HCT116 (cell line): ENCODE results near the gene WDR4. TPM values are rescaled to one million over a fixed set of nuclear protein-coding genes. Genes with fewer than 3 reads are reported as not detected.

Experiments
- ATAC-seq: fragments of 200-7000 bp; cut with Tn5 transposase; 2 replicates; pipeline ENCODE4 v1.9.1; 2020; ENCODE audit warnings: mild to moderate bottlenecking, moderate library complexity
- BruUV-seq: library from RNA; stranded (reverse); fragments of 400-500 nt; replicated peaks from 2 replicates; lab custom pipeline; 2021; lab: Mats Ljungman, UMichigan
- CTCF ChIA-PET: fragments of 300-600 bp; sonication (Branson Sonifier 250); formaldehyde crosslinking; loops from one replicate; lab custom pipeline; 2021; ENCODE audit warnings: antibody characterized with exemption; lab: Charles Lee
- POLR2A ChIA-PET: fragments of 300-600, 350-600 bp; sonication (Branson Sonifier 250); formaldehyde crosslinking; loops from one replicate; lab custom pipeline; 2021; ENCODE audit warnings: antibody characterized with exemption; lab: Charles Lee
- RAD21 ChIA-PET, 2 experiments: fragments of 300-600 bp; sonication (Branson Sonifier 250); formaldehyde crosslinking; loops; one replicate each; lab custom pipeline; 2023; ENCODE audit warnings: low total read pairs in 2 of 2; ENCODE audit not compliant: uncharacterized antibody in 2 of 2, unreplicated experiment in 2 of 2, low non-redundant PET in 1 of 2; lab: Charles Lee
- DNase-seq: peaks from one replicate; pipeline ENCODE4 v3.0.0-alpha.2; 2010; ENCODE audit warnings: low read depth, low spot score
- H2AFZ ChIP-seq: fragments of 200-600 bp; shearing (Covaris generic), sonication (generic); 2 replicates; pipeline ENCODE4 v1.6.1; 2017; ENCODE audit warnings: low read depth, mixed run types, mixed read lengths, antibody characterized with exemption, low read length; ENCODE audit not compliant: poor library complexity, severe bottlenecking
- H3K27ac ChIP-seq: 2 replicates; pipeline ENCODE4 v1.5.1; 2012; ENCODE audit warnings: low read depth, low read length
- H3K27me3 ChIP-seq: fragments of 200-600 bp; sonication (generic); 2 replicates; pipeline ENCODE4 v1.6.1; 2016; ENCODE audit warnings: mixed run types, low read length, mixed read lengths; ENCODE audit not compliant: insufficient read depth
- H3K36me3 ChIP-seq, 2 experiments: fragments of 200-500 bp in 1 of 2; fragments of 200-600 bp in 1 of 2; sonication (Bioruptor generic) in 1 of 2; sonication (generic) in 1 of 2; 2 replicates each; pipeline versions ENCODE4 v1.5.1 to v1.6.1; 2014 to 2016; ENCODE audit warnings: low read length in 2 of 2, inconsistent platforms in 1 of 2, mixed read lengths in 1 of 2, mixed run types in 1 of 2; ENCODE audit not compliant: insufficient read depth in 2 of 2, control insufficient read depth in 1 of 2
- H3K4me1 ChIP-seq, 2 experiments: fragments of 200-600 bp in 1 of 2; sonication (generic) in 1 of 2; 2 replicates each; pipeline versions ENCODE4 v1.5.1 to v1.6.1; 2012 to 2017; ENCODE audit warnings: low read length in 2 of 2, inconsistent platforms in 1 of 2, mild to moderate bottlenecking in 1 of 2, mixed read lengths in 1 of 2, mixed run types in 1 of 2, moderate library complexity in 1 of 2; ENCODE audit not compliant: insufficient read depth in 2 of 2, control insufficient read depth in 1 of 2
- H3K4me2 ChIP-seq: fragments of 200-600 bp; sonication (generic); 2 replicates; pipeline ENCODE4 v1.6.1; 2017; ENCODE audit warnings: mixed run types, low read length, mixed read lengths
- H3K4me3 ChIP-seq, 2 experiments: fragments of 200-600 bp in 1 of 2; sonication (generic) in 1 of 2; replicated peaks in 1 of 2; 2 replicates each; pipeline ENCODE4 v1.5.1; 2011 to 2016; ENCODE audit warnings: low read length in 2 of 2, control low read depth in 1 of 2, low read depth in 1 of 2, mild to moderate bottlenecking in 1 of 2, mixed read lengths in 1 of 2, mixed run types in 1 of 2
- H3K79me2 ChIP-seq: fragments of 200-600 bp; sonication (generic); 2 replicates; pipeline ENCODE4 v1.6.1; 2017; ENCODE audit warnings: mild to moderate bottlenecking, mixed run types, low read length, moderate library complexity, mixed read lengths; ENCODE audit not compliant: insufficient read depth
- H3K9ac ChIP-seq: fragments of 200-600 bp; sonication (generic); 2 replicates; pipeline ENCODE4 v1.6.1; 2016; ENCODE audit warnings: low read length, mixed read lengths
- H3K9me2 ChIP-seq: fragments of 200-600 bp; sonication (generic), shearing (Covaris generic); 2 replicates; pipeline ENCODE4 v1.6.1; 2017; ENCODE audit warnings: mixed run types, mild to moderate bottlenecking, moderate library complexity; ENCODE audit not compliant: insufficient read depth
- H3K9me3 ChIP-seq, 2 experiments: fragments of 200-500 bp in 1 of 2; fragments of 200-600 bp in 1 of 2; sonication (Bioruptor generic) in 1 of 2; sonication (generic) in 1 of 2; 2 replicates each; pipeline ENCODE4 v1.6.1; 2014 to 2017; ENCODE audit warnings: low read length in 2 of 2, mixed read lengths in 2 of 2, inconsistent platforms in 1 of 2, low read depth in 1 of 2, mild to moderate bottlenecking in 1 of 2, mixed run types in 1 of 2, moderate library complexity in 1 of 2; ENCODE audit not compliant: control insufficient read depth in 1 of 2, insufficient read depth in 1 of 2
- H4K20me1 ChIP-seq: fragments of 200-600 bp; sonication (generic), shearing (Covaris generic); 2 replicates; pipeline ENCODE4 v1.6.1; 2017; ENCODE audit warnings: mixed run types, mild to moderate bottlenecking, moderate library complexity; ENCODE audit not compliant: insufficient read depth
- CBX3 ChIP-seq: IDR thresholded peaks from 2 replicates; pipeline ENCODE4 v1.6.1; 2012; ENCODE audit warnings: low read depth
- CEBPB ChIP-seq: IDR thresholded peaks from 2 replicates; pipeline ENCODE4 v1.6.1; 2012; ENCODE audit warnings: low read depth
- EZH2 ChIP-seq: fragments of 200-600 bp; sonication (generic); IDR thresholded peaks from 2 replicates; pipeline ENCODE4 v1.6.1; 2017; ENCODE audit warnings: antibody characterized with exemption, mixed run types
- EZH2phosphoT487 ChIP-seq: fragments of 200-600 bp; IDR thresholded peaks from 2 replicates; pipeline ENCODE4 v1.6.1; 2018; ENCODE audit warnings: antibody characterized with exemption, borderline replicate concordance
- FOSL1 ChIP-seq: IDR thresholded peaks from 2 replicates; pipeline ENCODE4 v1.6.1; 2012; ENCODE audit warnings: low read depth
- JUND ChIP-seq: IDR thresholded peaks from 2 replicates; pipeline ENCODE4 v1.6.1; 2012
- POLR2A ChIP-seq: IDR thresholded peaks from 2 replicates; pipeline ENCODE4 v1.7.0; 2011; ENCODE audit warnings: borderline replicate concordance; ENCODE audit not compliant: insufficient read depth, insufficient read length; ENCODE audit errors: extremely low read depth
- POLR2AphosphoS5 ChIP-seq: IDR thresholded peaks from 2 replicates; pipeline ENCODE4 v1.6.1; 2011; ENCODE audit warnings: mild to moderate bottlenecking, low read depth, low read length, moderate library complexity
- RAD21 ChIP-seq: IDR thresholded peaks from 2 replicates; pipeline ENCODE4 v1.6.1; 2012; ENCODE audit warnings: low read depth, mild to moderate bottlenecking
- SP1 ChIP-seq: IDR thresholded peaks from 2 replicates; pipeline ENCODE4 v1.6.1; 2012; ENCODE audit warnings: low read depth
- SRF ChIP-seq: IDR thresholded peaks from 2 replicates; pipeline ENCODE4 v1.6.1; 2012; ENCODE audit warnings: low read depth
- TCF7L2 ChIP-seq: IDR thresholded peaks from 2 replicates; pipeline ENCODE4 v1.7.0; 2011; ENCODE audit warnings: borderline replicate concordance, inconsistent platforms; ENCODE audit not compliant: insufficient read depth, insufficient read length; ENCODE audit errors: extremely low read depth
- YY1 ChIP-seq: IDR thresholded peaks from 2 replicates; pipeline ENCODE4 v1.6.1; 2011; ENCODE audit warnings: low read length, low read depth, moderate library complexity, mild to moderate bottlenecking; ENCODE audit not compliant: insufficient replicate concordance; ENCODE audit errors: extremely low read depth
- ZNF274 ChIP-seq: fragments of 200-500 bp; sonication (Bioruptor generic); IDR thresholded peaks from 2 replicates; pipeline ENCODE4 v1.6.1; 2014; ENCODE audit warnings: mild to moderate bottlenecking, low read depth, low read length, inconsistent platforms
- intact Hi-C: fragments of 100-400 bp; cut with micrococcal nuclease; formaldehyde crosslinking; loops from 2 replicates; pipeline ENCODE4 v1.10.0; 2022
- total RNA-seq: library from RNA; stranded (reverse); gene quantifications from one replicate; pipeline ENCODE4 v1.2.1, GENCODE V29; 2021; ENCODE audit not compliant: unreplicated experiment
- TF ChIP-seq, protein P1 (sequence below): IDR thresholded peaks from 2 replicates; pipeline ENCODE4 v1.6.1; 2011; ENCODE audit warnings: mild to moderate bottlenecking, low read length, moderate library complexity; ENCODE audit not compliant: insufficient replicate concordance; ENCODE audit errors: extremely low read depth
- TF ChIP-seq, protein P2 (sequence below): IDR thresholded peaks from 2 replicates; pipeline ENCODE4 v1.6.1; 2012
- TF ChIP-seq, protein P3 (sequence below), 3 experiments: fragments of 200-600 bp in 1 of 3; sonication (generic) in 1 of 3; IDR thresholded peaks in 2 of 3; conservative IDR thresholded peaks in 1 of 3; 2 replicates each; pipeline ENCODE4 v1.5.1; 2012 to 2017; ENCODE audit warnings: low read depth in 2 of 3, low read length in 2 of 3, antibody characterized with exemption in 1 of 3, borderline replicate concordance in 1 of 3, control low read depth in 1 of 3, mild to moderate bottlenecking in 1 of 3, mixed read lengths in 1 of 3, mixed run types in 1 of 3, moderate library complexity in 1 of 3; ENCODE audit not compliant: insufficient read depth in 1 of 3
- TF ChIP-seq, protein P4 (sequence below): IDR thresholded peaks from 2 replicates; pipeline ENCODE4 v1.6.1; 2012; ENCODE audit warnings: low read depth

The WDR4 gene
- total RNA-seq, 1 experiment from 2014 or later: 34.8 TPM

DNA sequence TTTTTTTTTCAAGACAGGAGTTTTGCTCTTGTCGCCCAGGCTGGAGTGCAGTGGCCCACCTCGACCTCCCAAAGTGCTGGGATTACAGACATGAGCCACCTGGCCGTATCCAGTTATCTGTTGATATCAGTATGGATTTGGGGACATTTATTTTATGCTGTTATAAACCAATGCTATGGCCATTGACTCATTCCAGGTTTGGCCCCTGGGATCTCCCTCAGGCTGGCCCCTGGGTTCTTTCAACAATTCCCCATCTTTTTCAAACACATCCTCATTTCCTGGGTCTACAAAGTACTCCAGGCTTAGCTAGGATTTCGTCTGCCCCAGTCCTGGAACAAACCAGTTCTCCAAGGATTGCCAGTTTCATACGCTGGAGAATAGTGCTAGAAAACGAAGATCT, 44.1 kb downstream of the WDR4 start:
- ATAC-seq (no peak), DNase-seq (no peak)
- Histone ChIP-seq H3K4me2 (no peak overlapping the region), H3K4me1 (peaks cover 0 to 10% of the 10 kb centered on the region in 2 experiments; a peak in 1 of 4 replicates), H2AFZ (no peak overlapping the region), H3K27me3 (no peaks in the 10 kb centered on the region), H4K20me1 (no peaks in the 10 kb centered on the region), H3K36me3 (peaks cover 4 to 15% of the 10 kb centered on the region in 2 experiments), H3K9ac (no peak overlapping the region), H3K79me2 (no peaks in the 10 kb centered on the region), H3K9me3 (no peaks in the 10 kb centered on the region), H3K4me3 (no peak overlapping the region), H3K9me2 (no peaks in the 10 kb centered on the region), H3K27ac (no peak overlapping the region)
- POLR2A ChIA-PET: no interaction called here
- intact Hi-C loops: no loop called here
- RAD21 ChIA-PET: no interaction called here
- CTCF ChIA-PET: interaction anchor here (0.9 kb wide), 1 partner anchor 242 kb away, joined by 3 read pairs; no protein-coding TSS in a partner anchor
- BruUV-seq: no TSS peak
- TF ChIP-seq SRF: no peak
- no peak for TF ChIP-seq YY1
- TF ChIP-seq, protein P1, sequence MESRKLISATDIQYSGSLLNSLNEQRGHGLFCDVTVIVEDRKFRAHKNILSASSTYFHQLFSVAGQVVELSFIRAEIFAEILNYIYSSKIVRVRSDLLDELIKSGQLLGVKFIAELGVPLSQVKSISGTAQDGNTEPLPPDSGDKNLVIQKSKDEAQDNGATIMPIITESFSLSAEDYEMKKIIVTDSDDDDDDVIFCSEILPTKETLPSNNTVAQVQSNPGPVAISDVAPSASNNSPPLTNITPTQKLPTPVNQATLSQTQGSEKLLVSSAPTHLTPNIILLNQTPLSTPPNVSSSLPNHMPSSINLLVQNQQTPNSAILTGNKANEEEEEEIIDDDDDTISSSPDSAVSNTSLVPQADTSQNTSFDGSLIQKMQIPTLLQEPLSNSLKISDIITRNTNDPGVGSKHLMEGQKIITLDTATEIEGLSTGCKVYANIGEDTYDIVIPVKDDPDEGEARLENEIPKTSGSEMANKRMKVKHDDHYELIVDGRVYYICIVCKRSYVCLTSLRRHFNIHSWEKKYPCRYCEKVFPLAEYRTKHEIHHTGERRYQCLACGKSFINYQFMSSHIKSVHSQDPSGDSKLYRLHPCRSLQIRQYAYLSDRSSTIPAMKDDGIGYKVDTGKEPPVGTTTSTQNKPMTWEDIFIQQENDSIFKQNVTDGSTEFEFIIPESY: no peak
- TF ChIP-seq POLR2AphosphoS5: no peak
- TF ChIP-seq FOSL1: no peak
- TF ChIP-seq JUND: no peak
- no peak for TF ChIP-seq CEBPB
- TF ChIP-seq, protein P2, sequence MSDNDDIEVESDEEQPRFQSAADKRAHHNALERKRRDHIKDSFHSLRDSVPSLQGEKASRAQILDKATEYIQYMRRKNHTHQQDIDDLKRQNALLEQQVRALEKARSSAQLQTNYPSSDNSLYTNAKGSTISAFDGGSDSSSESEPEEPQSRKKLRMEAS: no peak
- TF ChIP-seq, protein P3, sequence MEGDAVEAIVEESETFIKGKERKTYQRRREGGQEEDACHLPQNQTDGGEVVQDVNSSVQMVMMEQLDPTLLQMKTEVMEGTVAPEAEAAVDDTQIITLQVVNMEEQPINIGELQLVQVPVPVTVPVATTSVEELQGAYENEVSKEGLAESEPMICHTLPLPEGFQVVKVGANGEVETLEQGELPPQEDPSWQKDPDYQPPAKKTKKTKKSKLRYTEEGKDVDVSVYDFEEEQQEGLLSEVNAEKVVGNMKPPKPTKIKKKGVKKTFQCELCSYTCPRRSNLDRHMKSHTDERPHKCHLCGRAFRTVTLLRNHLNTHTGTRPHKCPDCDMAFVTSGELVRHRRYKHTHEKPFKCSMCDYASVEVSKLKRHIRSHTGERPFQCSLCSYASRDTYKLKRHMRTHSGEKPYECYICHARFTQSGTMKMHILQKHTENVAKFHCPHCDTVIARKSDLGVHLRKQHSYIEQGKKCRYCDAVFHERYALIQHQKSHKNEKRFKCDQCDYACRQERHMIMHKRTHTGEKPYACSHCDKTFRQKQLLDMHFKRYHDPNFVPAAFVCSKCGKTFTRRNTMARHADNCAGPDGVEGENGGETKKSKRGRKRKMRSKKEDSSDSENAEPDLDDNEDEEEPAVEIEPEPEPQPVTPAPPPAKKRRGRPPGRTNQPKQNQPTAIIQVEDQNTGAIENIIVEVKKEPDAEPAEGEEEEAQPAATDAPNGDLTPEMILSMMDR (IDR thresholded peaks at IDR 0.05 in 2 of 3, conservative IDR thresholded peaks at IDR 0.05 in 1 of 3; ENCODE audit: borderline replicate concordance in 1 of 3, insufficient read depth in 1 of 3, low read depth in 2 of 3, low read length in 2 of 3): no peak
- no peak for TF ChIP-seq ZNF274
- no peak for TF ChIP-seq EZH2phosphoT487
- TF ChIP-seq POLR2A: no peak
- TF ChIP-seq SP1: no peak
- no peak for TF ChIP-seq TCF7L2
- no peak for TF ChIP-seq EZH2
- TF ChIP-seq, protein P4, sequence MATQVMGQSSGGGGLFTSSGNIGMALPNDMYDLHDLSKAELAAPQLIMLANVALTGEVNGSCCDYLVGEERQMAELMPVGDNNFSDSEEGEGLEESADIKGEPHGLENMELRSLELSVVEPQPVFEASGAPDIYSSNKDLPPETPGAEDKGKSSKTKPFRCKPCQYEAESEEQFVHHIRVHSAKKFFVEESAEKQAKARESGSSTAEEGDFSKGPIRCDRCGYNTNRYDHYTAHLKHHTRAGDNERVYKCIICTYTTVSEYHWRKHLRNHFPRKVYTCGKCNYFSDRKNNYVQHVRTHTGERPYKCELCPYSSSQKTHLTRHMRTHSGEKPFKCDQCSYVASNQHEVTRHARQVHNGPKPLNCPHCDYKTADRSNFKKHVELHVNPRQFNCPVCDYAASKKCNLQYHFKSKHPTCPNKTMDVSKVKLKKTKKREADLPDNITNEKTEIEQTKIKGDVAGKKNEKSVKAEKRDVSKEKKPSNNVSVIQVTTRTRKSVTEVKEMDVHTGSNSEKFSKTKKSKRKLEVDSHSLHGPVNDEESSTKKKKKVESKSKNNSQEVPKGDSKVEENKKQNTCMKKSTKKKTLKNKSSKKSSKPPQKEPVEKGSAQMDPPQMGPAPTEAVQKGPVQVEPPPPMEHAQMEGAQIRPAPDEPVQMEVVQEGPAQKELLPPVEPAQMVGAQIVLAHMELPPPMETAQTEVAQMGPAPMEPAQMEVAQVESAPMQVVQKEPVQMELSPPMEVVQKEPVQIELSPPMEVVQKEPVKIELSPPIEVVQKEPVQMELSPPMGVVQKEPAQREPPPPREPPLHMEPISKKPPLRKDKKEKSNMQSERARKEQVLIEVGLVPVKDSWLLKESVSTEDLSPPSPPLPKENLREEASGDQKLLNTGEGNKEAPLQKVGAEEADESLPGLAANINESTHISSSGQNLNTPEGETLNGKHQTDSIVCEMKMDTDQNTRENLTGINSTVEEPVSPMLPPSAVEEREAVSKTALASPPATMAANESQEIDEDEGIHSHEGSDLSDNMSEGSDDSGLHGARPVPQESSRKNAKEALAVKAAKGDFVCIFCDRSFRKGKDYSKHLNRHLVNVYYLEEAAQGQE: no peak
- TF ChIP-seq RAD21: no peak
- no peak for TF ChIP-seq CBX3
